GM13977 (cell line): ENCODE data around the gene MED27.

Experiments
- DNase-seq: peaks from one replicate; pipeline ENCODE4 v3.0.0; 2012; ENCODE audit warnings: low spot score
- CTCF ChIP-seq: IDR thresholded peaks from 2 replicates; pipeline ENCODE4 v1.5.1; 2012; ENCODE audit warnings: mild to moderate bottlenecking, control low read depth; ENCODE audit not compliant: insufficient read depth; ENCODE audit errors: extremely low read depth, missing control alignments
- in situ Hi-C: fragments of 300-500 bp; cut with MboI; formaldehyde crosslinking; loops from one replicate; pipeline ENCODE4 v1.12.0; 2022; ENCODE audit warnings: low sequenced_read_pairs, low pct_unique_long_range_greater_than_20kb, mixed read lengths, inconsistent platforms; ENCODE audit not compliant: unreplicated experiment

MED27 gene

GRCh38 chr9:131860430-131860829 lies 219.2 kb downstream of the MED27 start:
- in situ Hi-C loops = no loop called here
- TF ChIP-seq CTCF = no peak
- DNase-seq = no peak

- TF ChIP-seq CTCF = no peak
- in situ Hi-C loops = no loop called here
- no peak for DNase-seq
These were observed 221.5 kb downstream of the MED27 start for GRCh38 chr9:131858147-131858546.

- no peak for TF ChIP-seq CTCF
- in situ Hi-C loops = no loop called here
- DNase-seq = no peak
These were observed 223.6 kb downstream of the MED27 start for GRCh38 chr9:131856105-131856504.

- no peak for TF ChIP-seq CTCF
- no peak for DNase-seq
- in situ Hi-C loops = no loop called here
These were observed 224.6 kb downstream of the MED27 start for GRCh38 chr9:131854896-131855613.

GRCh38 chr9:131854334-131854733 lies 225.3 kb downstream of the MED27 start:
- TF ChIP-seq CTCF = no peak
- DNase-seq = no peak
- in situ Hi-C loops = no loop called here

GRCh38 chr9:131853434-131853833 lies 226.2 kb downstream of the MED27 start:
- no peak for TF ChIP-seq CTCF
- no peak for DNase-seq
- in situ Hi-C loops = no loop called here
